Natural killer cell (primary cell): ENCODE measurements around the gene HIRIP3. TPM values are rescaled to one million over a fixed set of nuclear protein-coding genes. Genes with fewer than 3 reads are reported as not detected.

Experiments used
- ATAC-seq, 3 donors: fragments of 150-1000 bp in 2 of 3; fragments of 200-7000 bp in 1 of 3; cut with Tn5 transposase; 1 replicate in 1 of 3; 2 replicates in 2 of 3; pipeline ENCODE4 v1.10.0; 2021; ENCODE audit warnings: mild to moderate bottlenecking in 2 of 3, moderate library complexity in 2 of 3
- DNase-seq, 2 donors: peaks; one replicate each; pipeline versions ENCODE4 v3.0.0 to v3.0.0-alpha.2; 2013 to 2021; ENCODE audit warnings: mixed read lengths in 1 of 2
- H3K27ac ChIP-seq: one replicate; pipeline ENCODE4 v1.5.1; 2013; ENCODE audit warnings: mild to moderate bottlenecking, low read length
- H3K27me3 ChIP-seq: one replicate; pipeline ENCODE4 v1.6.1; 2013; ENCODE audit warnings: low read length; ENCODE audit not compliant: control insufficient read depth, insufficient read depth
- H3K36me3 ChIP-seq: one replicate; pipeline ENCODE4 v1.6.1; 2013; ENCODE audit warnings: low read length; ENCODE audit not compliant: control insufficient read depth, insufficient read depth
- H3K4me1 ChIP-seq: one replicate; pipeline ENCODE4 v1.6.1; 2013; ENCODE audit warnings: low read length; ENCODE audit not compliant: control insufficient read depth, insufficient read depth
- H3K4me3 ChIP-seq: one replicate; pipeline ENCODE4 v1.5.1; 2013; ENCODE audit warnings: low read length
- H3K9me3 ChIP-seq: one replicate; pipeline ENCODE4 v1.6.1; 2013; ENCODE audit warnings: low read length; ENCODE audit not compliant: control insufficient read depth, insufficient read depth
- H3K27ac Mint-ChIP-seq, 2 donors: one replicate each; pipeline ENCODE4 v1.8.0; 2022; ENCODE audit warnings: mild to moderate bottlenecking in 2 of 2, mixed read lengths in 2 of 2, moderate library complexity in 1 of 2
- H3K27me3 Mint-ChIP-seq, 2 donors: one replicate each; pipeline ENCODE4 v1.8.0; 2022; ENCODE audit warnings: low read depth in 2 of 2, mixed read lengths in 2 of 2
- H3K36me3 Mint-ChIP-seq: one replicate; pipeline ENCODE4 v1.8.0; 2022; ENCODE audit warnings: mixed read lengths
- H3K4me1 Mint-ChIP-seq, 2 donors: one replicate each; pipeline ENCODE4 v1.8.0; 2022; ENCODE audit warnings: mixed read lengths in 2 of 2
- H3K4me3 Mint-ChIP-seq: one replicate; pipeline ENCODE4 v1.8.0; 2022; ENCODE audit warnings: mild to moderate bottlenecking, moderate library complexity, mixed read lengths
- H3K9me3 Mint-ChIP-seq, 2 donors: one replicate each; pipeline ENCODE4 v1.8.0; 2022; ENCODE audit warnings: mixed read lengths in 2 of 2
- WGBS: methylation state at CpG from one replicate; pipeline ENCODE4 v1.1.7; 2013; ENCODE audit warnings: missing lambda C conversion rate; ENCODE audit not compliant: insufficient coverage; 5-methylcytosine and 5-hydroxymethylcytosine counted together
- intact Hi-C: fragments of 100-400 bp; cut with micrococcal nuclease; formaldehyde crosslinking; loops from one replicate; pipeline ENCODE4 v1.14.2; 2022
- total RNA-seq, 4 donors: library from RNA; stranded (reverse); fragments of 120-200 nt in 1 of 4; gene quantifications; one replicate each; pipeline versions ENCODE4 v1.2.3 to v1.2.4, GENCODE V29; 2013 to 2022
- TF ChIP-seq, protein P1 (sequence below): fragments of 200-600 bp; IDR thresholded peaks from one replicate; pipeline ENCODE4 v1.8.0; 2022; ENCODE audit warnings: antibody characterized with exemption

HIRIP3 gene
- total RNA-seq, 3 donors from 2014 or later (not counting 1 experiment from before 2014, with no cell fraction given), result 11.1 to 13.4 (median 12.7) TPM

DNA sequence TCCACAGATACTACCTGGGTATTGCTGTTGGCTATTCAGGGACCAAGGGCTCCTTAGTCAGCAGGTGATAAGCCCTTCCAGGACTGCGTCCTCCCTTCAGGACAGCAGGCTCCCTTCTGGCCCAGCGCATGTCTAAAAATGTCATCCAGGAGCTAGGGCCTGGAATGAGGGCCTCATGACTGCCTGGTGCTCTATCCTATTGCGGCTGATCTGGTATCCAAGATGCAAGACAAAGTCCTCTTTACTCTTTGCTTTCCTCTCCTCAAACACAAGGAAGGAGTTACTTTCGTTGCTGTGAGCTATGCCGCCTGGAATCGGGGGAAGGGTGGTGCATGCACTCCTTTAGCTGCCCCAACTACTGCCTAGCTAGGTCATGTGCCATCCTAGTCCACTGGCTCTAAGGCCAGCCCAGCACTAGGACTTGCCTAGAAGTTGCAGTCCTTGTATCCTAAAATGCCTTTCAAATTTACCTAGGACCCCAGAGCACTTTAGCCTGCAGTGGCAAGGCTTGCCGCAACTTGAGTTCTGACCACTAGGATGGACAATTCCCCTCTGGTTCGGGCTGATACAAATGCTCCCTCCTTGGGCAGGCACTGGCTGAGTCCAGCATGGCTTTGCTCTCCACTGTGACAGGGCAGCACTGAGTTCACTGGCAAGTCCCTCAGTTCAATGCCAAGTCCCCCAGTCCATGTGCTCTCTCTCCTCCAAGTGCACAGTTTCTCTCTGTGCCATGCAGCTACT, 43.6 kb downstream of the HIRIP3 start:
- no peak overlapping the region for H3K4me3 Mint-ChIP-seq
- no peaks in the 10 kb centered on the region for H3K36me3 Mint-ChIP-seq
- DNase-seq (no peak), ATAC-seq (no peak)
- H3K27ac ChIP-seq, result no peak overlapping the region
- H3K36me3 ChIP-seq, result no peaks in the 10 kb centered on the region
- H3K9me3 Mint-ChIP-seq, result no peaks in the 10 kb centered on the region
- no peaks in the 10 kb centered on the region for H3K27me3 ChIP-seq
- H3K4me1 Mint-ChIP-seq, result no peaks in the 10 kb centered on the region
- WGBS, result 96% methylated on average over 8 of the region's 8 CpGs
- H3K4me1 ChIP-seq, result no peaks in the 10 kb centered on the region
- no peak overlapping the region for H3K27ac Mint-ChIP-seq
- H3K9me3 ChIP-seq, result no peaks in the 10 kb centered on the region
- no peak overlapping the region for H3K4me3 ChIP-seq
- H3K27me3 Mint-ChIP-seq, result peaks cover 0 to 11% of the 10 kb centered on the region in 2 donors
- intact Hi-C loops, result no loop called here
- TF ChIP-seq, protein P1, sequence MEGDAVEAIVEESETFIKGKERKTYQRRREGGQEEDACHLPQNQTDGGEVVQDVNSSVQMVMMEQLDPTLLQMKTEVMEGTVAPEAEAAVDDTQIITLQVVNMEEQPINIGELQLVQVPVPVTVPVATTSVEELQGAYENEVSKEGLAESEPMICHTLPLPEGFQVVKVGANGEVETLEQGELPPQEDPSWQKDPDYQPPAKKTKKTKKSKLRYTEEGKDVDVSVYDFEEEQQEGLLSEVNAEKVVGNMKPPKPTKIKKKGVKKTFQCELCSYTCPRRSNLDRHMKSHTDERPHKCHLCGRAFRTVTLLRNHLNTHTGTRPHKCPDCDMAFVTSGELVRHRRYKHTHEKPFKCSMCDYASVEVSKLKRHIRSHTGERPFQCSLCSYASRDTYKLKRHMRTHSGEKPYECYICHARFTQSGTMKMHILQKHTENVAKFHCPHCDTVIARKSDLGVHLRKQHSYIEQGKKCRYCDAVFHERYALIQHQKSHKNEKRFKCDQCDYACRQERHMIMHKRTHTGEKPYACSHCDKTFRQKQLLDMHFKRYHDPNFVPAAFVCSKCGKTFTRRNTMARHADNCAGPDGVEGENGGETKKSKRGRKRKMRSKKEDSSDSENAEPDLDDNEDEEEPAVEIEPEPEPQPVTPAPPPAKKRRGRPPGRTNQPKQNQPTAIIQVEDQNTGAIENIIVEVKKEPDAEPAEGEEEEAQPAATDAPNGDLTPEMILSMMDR, result no peak

DNA sequence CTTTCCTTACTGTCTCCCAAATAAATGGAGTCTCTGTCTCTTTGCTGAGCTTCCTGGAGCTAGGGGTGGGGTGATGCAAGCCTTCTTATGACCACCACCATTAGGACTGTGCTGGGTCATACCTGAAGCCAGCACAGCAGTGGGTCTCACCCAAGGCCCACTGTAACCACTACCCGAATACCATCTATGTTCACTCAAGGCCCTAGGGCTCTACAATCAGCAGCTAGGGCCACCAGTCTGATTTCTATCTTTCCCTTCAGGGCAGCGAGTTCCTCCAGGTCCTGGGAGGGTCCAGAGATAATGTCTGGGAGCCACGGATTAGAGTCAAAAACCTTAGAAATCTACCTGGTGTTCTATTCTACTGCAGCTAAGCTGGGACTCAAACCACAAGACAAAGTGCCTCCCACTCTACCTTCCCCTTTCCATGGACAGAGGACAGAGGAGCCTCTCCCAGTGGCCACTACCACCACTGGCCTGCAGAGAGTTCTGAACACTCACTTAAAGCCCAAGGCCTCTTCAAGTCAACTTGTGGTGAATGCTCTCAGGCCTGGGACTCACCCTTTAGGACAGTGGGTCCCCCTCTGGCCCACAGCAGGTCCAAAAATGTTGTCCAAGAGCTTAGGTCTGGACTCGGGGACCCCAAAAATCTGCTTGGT, 44.5 kb downstream of the HIRIP3 start:
- ATAC-seq (no peak), DNase-seq (no peak)
- WGBS, result 93% methylated on average over 4 of the region's 4 CpGs
- H3K36me3 Mint-ChIP-seq, result no peaks in the 10 kb centered on the region
- no peaks in the 10 kb centered on the region for H3K4me1 ChIP-seq
- H3K4me3 Mint-ChIP-seq, result no peak overlapping the region
- H3K27me3 Mint-ChIP-seq, result peaks cover 0 to 11% of the 10 kb centered on the region in 2 donors
- H3K27ac Mint-ChIP-seq, result no peak overlapping the region
- H3K4me3 ChIP-seq, result no peak overlapping the region
- no peaks in the 10 kb centered on the region for H3K9me3 Mint-ChIP-seq
- intact Hi-C loops, result no loop called here
- no peaks in the 10 kb centered on the region for H3K4me1 Mint-ChIP-seq
- no peaks in the 10 kb centered on the region for H3K36me3 ChIP-seq
- no peaks in the 10 kb centered on the region for H3K27me3 ChIP-seq
- H3K27ac ChIP-seq, result no peak overlapping the region
- no peaks in the 10 kb centered on the region for H3K9me3 ChIP-seq
- TF ChIP-seq, protein P1, result no peak

DNA sequence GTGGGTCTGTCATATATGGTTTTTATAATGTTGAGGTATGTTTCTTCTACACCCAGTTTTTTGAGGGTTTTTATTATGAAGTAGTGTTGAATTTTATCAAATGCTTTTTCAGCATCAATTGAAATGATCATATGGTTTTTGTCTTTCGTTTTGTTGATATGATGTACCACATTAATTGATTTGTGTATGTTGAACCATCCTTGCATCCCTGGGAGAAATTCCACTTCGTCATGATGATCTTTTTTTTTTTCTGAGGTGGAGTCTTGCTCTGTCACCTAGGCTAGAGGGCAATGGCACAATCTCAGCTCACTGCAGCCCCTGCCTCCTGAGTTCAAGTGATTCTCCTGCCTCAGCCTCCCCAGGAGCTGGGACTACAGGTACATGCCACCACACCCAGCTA, 47.5 kb downstream of the HIRIP3 start:
- no peaks in the 10 kb centered on the region for H3K9me3 Mint-ChIP-seq
- Histone ChIP-seq H3K36me3 (no peaks in the 10 kb centered on the region), H3K9me3 (no peaks in the 10 kb centered on the region), H3K27ac (no peak overlapping the region), H3K27me3 (no peaks in the 10 kb centered on the region), H3K4me3 (no peak overlapping the region), H3K4me1 (no peaks in the 10 kb centered on the region)
- 87% methylated on average over 2 of the region's 2 CpGs for WGBS
- TF ChIP-seq, protein P1, result no peak
- ATAC-seq (no peak), DNase-seq (no peak)
- intact Hi-C loops, result no loop called here
- H3K27me3 Mint-ChIP-seq, result peaks cover 0 to 11% of the 10 kb centered on the region in 2 donors
- no peak overlapping the region for H3K4me3 Mint-ChIP-seq
- H3K4me1 Mint-ChIP-seq, result no peaks in the 10 kb centered on the region
- H3K27ac Mint-ChIP-seq, result no peak overlapping the region
- no peaks in the 10 kb centered on the region for H3K36me3 Mint-ChIP-seq
